NCI-H1436 (cell line): ENCODE data around the gene TAP1.
"Not testable (repeated sequence)": the region's sequence is repeated elsewhere in the genome, so short reads cannot be mapped to it uniquely, and the experiment has no call there.

Source experiments
- DNase-seq: peaks from one replicate; lab custom pipeline; 2025; lab: John Stamatoyannopoulos, UW

Gene TAP1

GRCh38 chr6:32840604-32841246 is 12.8 kb downstream of the TAP1 start:
- no peak for DNase-seq

- no peak for DNase-seq
These were observed 14.1 kb downstream of the TAP1 start for GRCh38 chr6:32839356-32839755.

GRCh38 chr6:32838114-32838958 is 15.2 kb downstream of the TAP1 start, which contains the start of gene TAP2:
TAP2 (minus strand) TSS chr6:32838739; CDS start chr6:32838233, 506 bp downstream.
- peak; percentile 80 for DNase-seq

GRCh38 chr6:32837651-32838113 is 15.8 kb downstream of the TAP1 start:
- no peak for DNase-seq

GRCh38 chr6:32836873-32837272 is 16.6 kb downstream of the TAP1 start:
- DNase-seq: no peak

DNA sequence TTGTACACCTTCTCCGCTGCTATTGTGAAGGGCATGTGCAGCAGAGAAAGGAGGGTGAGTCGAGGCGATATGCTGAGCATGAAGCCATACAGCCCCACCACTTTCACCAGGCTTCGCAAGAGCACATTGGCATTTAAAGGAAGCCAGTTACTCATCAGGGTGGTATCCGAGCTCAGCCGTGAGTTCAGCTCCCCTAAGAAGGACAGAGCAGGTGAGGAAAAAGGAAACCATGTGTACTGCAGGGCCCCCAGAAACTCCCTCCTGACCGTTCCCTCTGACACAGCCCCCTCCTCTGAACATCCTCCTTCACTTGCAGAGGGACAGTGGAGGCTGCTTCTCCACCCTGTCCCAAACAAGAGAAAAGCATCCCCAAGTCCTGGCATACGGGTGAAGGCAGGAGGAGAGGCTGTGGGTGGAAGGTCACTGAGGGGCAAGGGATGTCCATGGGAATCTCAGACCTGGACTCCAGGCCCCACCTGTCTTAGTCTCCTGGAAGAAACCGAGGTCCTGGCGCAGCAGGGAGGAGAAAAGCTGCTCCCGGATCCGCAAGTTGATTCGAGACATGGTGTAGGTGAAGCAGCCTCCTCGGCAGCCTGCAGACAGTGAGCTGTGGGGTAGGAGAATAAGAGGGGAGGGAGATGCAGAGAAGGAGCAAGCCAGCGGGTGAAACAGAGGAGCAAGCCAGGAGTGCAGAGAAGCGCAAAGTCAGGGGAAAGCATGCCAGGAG is 18.2 kb downstream of the TAP1 start:
- DNase-seq: no peak

GRCh38 chr6:32833664-32834063 is 19.8 kb downstream of the TAP1 start:
- no peak for DNase-seq

GRCh38 chr6:32832535-32832934 is 21.0 kb downstream of the TAP1 start:
- DNase-seq: no peak

DNA sequence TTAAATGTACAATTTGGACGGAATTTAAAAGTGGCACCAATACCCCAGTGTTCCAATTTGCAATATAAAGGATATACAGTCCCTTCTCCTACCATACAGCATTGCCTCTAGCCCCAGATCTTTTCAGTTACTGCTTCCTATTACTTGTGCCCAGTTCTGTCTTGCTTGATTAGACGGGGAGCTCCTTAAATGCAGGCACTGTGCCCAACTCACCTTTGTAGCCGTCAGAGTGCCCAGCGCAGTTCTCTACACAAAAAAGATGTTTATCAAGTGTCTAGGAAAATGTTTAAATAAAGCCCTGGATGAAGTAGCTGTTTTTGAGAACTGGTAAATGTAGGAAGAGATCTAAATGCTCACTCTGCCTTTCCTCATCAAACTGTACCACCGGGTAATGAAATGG is 22.6 kb downstream of the TAP1 start:
- DNase-seq: no peak

- no peak for DNase-seq
These were observed 23.5 kb downstream of the TAP1 start for GRCh38 chr6:32830017-32830416.

- DNase-seq: no peak
These were observed 24.0 kb downstream of the TAP1 start for GRCh38 chr6:32829495-32829894.

DNA sequence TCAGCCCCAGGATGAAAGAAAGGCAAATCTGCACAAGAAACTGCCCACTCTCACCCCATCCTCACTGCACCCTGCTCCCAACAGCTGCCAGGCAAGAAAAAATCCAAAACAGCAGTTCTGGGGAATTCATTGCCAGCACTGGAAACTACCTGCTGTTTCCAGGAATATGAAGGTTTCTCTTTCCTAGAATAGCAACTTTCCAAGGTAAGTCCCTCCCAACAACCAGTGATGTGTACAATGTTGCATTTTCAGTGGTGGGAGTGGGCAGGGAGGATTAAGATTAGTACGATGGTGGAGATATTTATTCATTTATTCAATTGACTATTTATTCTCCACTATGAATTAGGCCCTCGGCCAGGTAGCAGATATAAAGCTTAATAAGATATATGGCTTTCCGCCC is 26.5 kb downstream of the TAP1 start:
- DNase-seq: no peak

DNA sequence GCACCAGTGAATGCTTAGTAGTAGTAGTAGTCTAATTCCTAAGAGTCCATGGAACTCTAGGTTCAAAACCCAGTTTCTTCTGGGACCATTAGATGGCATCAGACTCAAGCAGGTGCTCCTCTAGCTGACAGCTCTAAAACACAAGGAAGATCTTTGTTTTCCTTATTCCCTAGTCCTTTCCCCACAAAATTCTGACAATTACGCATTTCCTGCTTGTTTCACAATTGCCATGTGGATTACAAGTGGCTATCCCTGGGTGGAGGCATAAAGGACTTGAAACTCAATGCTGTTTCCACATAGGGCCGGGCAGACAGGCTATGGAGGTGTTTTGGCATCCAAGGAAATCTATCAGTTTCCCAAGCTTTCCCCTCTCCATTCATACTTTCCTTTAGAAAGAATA is 27.5 kb downstream of the TAP1 start:
- DNase-seq: no peak

DNA sequence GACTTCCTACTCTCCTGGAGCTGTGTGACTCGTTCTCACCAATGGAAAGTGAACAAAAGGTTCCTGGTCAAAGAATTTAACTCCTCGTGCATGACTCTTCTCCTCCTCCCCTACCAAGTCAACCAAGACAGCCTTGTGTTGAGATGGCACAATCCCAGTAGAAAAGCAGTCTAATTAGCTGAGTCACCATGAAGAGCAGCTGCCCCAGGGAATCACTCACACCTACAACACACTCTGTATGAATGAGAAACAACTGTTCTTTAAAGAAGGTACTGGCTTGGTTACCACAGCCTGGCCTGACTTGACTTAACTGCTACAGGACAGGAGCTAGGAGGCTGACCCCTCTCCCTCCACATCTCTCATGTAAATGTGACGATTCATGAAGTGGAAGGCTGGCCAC is 33.8 kb downstream of the TAP1 start:
- DNase-seq: no peak

- no peak for DNase-seq
These were observed 34.6 kb downstream of the TAP1 start for GRCh38 chr6:32818867-32819266.

DNA sequence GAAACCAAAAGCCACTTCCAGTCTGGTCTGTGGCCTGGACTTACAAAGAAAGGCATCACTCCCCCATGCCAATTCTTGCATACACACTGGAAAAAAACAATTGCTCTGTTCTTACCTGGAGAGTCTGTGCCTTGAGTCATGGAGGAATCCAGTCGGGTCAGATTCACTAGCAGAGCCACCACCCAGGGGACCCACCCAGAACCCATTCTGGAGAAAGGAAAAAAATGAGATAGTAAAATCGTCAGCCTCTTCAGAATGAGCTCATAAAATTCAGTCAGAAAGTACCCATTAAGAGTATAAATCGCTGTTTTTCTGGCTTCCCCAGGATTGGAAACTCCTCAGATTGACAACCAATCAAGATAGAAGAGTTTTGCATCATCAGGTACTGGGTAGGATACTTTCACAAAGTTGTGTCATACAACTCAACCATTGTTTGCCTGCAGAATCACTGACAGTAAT is 36.7 kb downstream of the TAP1 start, which contains the start of gene HLA-DOB:
TSS of gene HLA-DOB (minus strand) at position 257 of the 459 bp plus-strand sequence. CDS start at position 206, 51 bp downstream.
- DNase-seq: no peak

DNA sequence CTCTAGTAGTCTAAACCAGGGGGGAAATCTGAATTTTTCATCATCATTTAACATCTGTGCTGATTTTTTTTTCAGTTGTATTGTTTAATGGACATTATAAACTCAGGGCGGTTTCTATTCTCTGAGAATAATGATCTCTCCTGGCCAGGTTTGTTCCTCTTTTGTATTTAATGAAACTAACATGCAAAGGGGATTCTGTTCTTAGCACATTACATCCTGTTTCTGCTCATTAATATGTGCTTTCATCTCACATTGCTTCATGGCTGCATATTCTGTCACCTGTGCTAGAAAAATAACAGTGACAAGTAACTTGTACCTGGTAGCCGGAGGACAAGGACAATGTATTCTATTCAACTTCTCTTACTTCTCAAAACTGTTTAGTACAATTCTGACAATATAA is 37.5 kb downstream of the TAP1 start:
- DNase-seq: no peak

GRCh38 chr6:32815115-32815514 is 38.4 kb downstream of the TAP1 start:
- no peak for DNase-seq

- DNase-seq: no peak
These were observed 39.4 kb downstream of the TAP1 start for GRCh38 chr6:32814145-32814544.

DNA sequence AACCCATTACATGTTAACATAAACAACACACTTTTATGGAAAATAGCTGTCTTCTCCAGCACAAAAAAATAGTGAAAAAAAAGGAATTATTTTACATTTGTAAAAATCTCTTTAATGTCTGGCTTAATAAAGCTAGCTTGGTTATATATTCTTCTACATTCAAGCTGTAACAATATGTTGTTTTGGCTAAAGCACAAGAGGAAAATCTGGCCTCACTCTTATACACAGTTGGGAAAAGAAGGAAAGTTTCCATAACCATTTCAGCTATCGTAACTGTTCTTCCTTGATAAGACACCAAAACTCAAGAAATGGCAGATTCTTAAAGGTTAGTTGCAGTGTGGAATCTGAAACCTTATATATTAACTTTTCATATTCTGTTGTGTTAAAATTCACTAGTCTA is 44.3 kb downstream of the TAP1 start:
- no peak for DNase-seq

DNA sequence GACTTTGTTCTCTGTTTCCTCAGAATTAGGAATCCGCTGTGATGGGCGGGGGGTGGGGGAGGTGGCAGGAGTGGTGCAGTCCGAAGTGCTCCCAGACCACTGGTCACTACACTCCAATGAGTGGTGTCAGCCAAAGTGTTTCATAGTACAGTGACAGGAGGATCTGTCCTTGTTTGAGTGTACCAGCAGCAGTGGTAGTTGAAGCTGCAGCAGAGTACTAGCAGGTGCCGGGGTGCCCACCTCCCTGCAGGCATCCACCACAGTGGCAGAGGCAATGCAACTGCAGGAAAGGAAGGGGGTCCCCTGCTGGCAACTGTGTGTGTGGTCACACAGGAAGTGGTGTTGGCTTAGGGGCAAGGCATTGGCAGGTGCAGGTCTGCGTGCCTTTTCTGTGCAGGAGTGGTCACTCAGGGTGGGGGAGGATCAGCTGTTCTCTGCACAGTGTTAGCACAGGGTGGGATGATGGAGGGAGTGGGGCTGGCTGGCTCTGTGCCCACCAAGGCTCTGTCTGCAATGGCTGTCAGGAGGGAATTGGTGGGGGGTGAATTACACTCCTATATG is 46.4 kb downstream of the TAP1 start:
- no peak for DNase-seq

GRCh38 chr6:32805404-32805803 is 48.1 kb downstream of the TAP1 start:
- not testable (repeated sequence) for DNase-seq
